ENCODE measurements around the gene ADAMTS8.

ADAMTS8 gene

GRCh38 chr11:130458410-130458729 lies 30.0 kb upstream of the ADAMTS8 start (continued):
- TF ChIP-seq ZFP30 (CRISPR knock-in tag; IDR thresholded peaks at IDR 0.05) (no peak), OSR1 (CRISPR knock-in tag; IDR thresholded peaks at IDR 0.05) (no peak), PPARA (CRISPR knock-in tag; IDR thresholded peaks at IDR 0.05; ENCODE audit: borderline replicate concordance) (no peak)

GRCh38 chr11:130457623-130458409 lies 29.4 kb upstream of the ADAMTS8 start:
- ATAC-seq = no peak
- no peak for TF ChIP-seq PATZ1 (CRISPR knock-in tag; IDR thresholded peaks at IDR 0.05; ENCODE audit: borderline replicate concordance)
- TF ChIP-seq ZFP3 (CRISPR knock-in tag; IDR thresholded peaks at IDR 0.05) = no peak
- no peak for TF ChIP-seq TSHZ2 (CRISPR knock-in tag; IDR thresholded peaks at IDR 0.05)
- no peak for TF ChIP-seq SNAI2 (CRISPR knock-in tag; IDR thresholded peaks at IDR 0.05)
- no peak for TF ChIP-seq CSRNP3 (CRISPR knock-in tag; IDR thresholded peaks at IDR 0.05)
- no peak for TF ChIP-seq PPARA (CRISPR knock-in tag; IDR thresholded peaks at IDR 0.05; ENCODE audit: borderline replicate concordance)

GRCh38 chr11:130456286-130456685 lies 27.9 kb upstream of the ADAMTS8 start:
- ATAC-seq = no peak
- TF ChIP-seq TSHZ2 (CRISPR knock-in tag; IDR thresholded peaks at IDR 0.05) (no peak), ARNTL (CRISPR knock-in tag; IDR thresholded peaks at IDR 0.05; ENCODE audit: borderline replicate concordance, low read depth) (no peak), PATZ1 (CRISPR knock-in tag; IDR thresholded peaks at IDR 0.05; ENCODE audit: borderline replicate concordance) (no peak), GLIS3 (CRISPR knock-in tag; IDR thresholded peaks at IDR 0.05) (no peak), TOX (CRISPR knock-in tag; IDR thresholded peaks at IDR 0.05; ENCODE audit: borderline replicate concordance) (no peak), CREB5 (CRISPR knock-in tag; IDR thresholded peaks at IDR 0.05; ENCODE audit: low read depth) (no peak), TCF4 (CRISPR knock-in tag; IDR thresholded peaks at IDR 0.05; ENCODE audit: borderline replicate concordance) (no peak), ISL1 (CRISPR knock-in tag; IDR thresholded peaks at IDR 0.05) (no peak), ZNF565 (CRISPR knock-in tag; conservative IDR thresholded peaks at IDR 0.05; ENCODE audit: low read depth) (no peak), CSDC2 (CRISPR knock-in tag; IDR thresholded peaks at IDR 0.05) (no peak), RARB (CRISPR knock-in tag; IDR thresholded peaks at IDR 0.05) (no peak)
